GM12878 (cell line): ENCODE results near the gene C6orf89. TPM values are rescaled to one million over a fixed set of nuclear protein-coding genes. Genes with fewer than 3 reads are reported as not detected.

Source experiments
- ATAC-seq: fragments of 200-7000 bp; cut with Tn5 transposase; 3 replicates; pipeline ENCODE4 v1.9.1; 2020; ENCODE audit warnings: mild to moderate bottlenecking, moderate library complexity
- BruUV-seq: library from RNA; stranded (reverse); fragments of 400-500 nt; replicated peaks from 2 replicates; lab custom pipeline; 2021; lab: Mats Ljungman, UMichigan
- CTCF ChIA-PET: fragments of 300-600 bp; sonication (Branson Sonifier 250); formaldehyde crosslinking; extraction: SDS; loops from one replicate; lab custom pipeline; 2021; ENCODE audit warnings: inconsistent platforms; lab: Yijun Ruan, JAX
- POLR2A ChIA-PET: fragments of 350-600 bp; formaldehyde crosslinking; extraction: SDS; loops from one replicate; lab custom pipeline; 2021; ENCODE audit warnings: inconsistent platforms; lab: Charles Lee
- RAD21 ChIA-PET: fragments of 300-600 bp; sonication (Branson Sonifier 250); formaldehyde crosslinking; loops from one replicate; lab custom pipeline; 2023; ENCODE audit warnings: antibody characterized with exemption; ENCODE audit not compliant: unreplicated experiment; lab: Charles Lee
- SMC1A ChIA-PET: fragments of 300-600 bp; sonication (Branson Sonifier 250); formaldehyde crosslinking; loops from one replicate; lab custom pipeline; 2023; ENCODE audit not compliant: unreplicated experiment, uncharacterized antibody; lab: Charles Lee
- DNase-seq: peaks from one replicate; pipeline ENCODE4 v3.0.0-alpha.2; 2011; ENCODE audit warnings: low read depth, low spot score
- FAIRE-seq: peaks from 3 replicates; lab custom pipeline; 2011; peaks lifted over from hg19 to GRCh38; lab: Jason Lieb, UNC
- H2AFZ ChIP-seq: 2 replicates; pipeline ENCODE4 v1.6.0; 2011; ENCODE audit warnings: low read depth, low read length, control low read depth; ENCODE audit not compliant: control insufficient read depth
- H3K27ac ChIP-seq: 2 replicates; pipeline ENCODE4 v1.5.1; 2011; ENCODE audit warnings: control low read depth; ENCODE audit not compliant: control insufficient read depth, insufficient read depth
- H3K27me3 ChIP-seq, 2 experiments: replicated peaks in 1 of 2; 2 replicates each; pipeline versions ENCODE4 v1.6.0 to v1.6.1; 2011; ENCODE audit warnings: low read length in 1 of 2; ENCODE audit not compliant: control insufficient read depth in 2 of 2, insufficient read depth in 2 of 2
- H3K36me3 ChIP-seq, 2 experiments: 2 replicates each; pipeline ENCODE4 v1.5.1; 2011; ENCODE audit warnings: low read length in 1 of 2; ENCODE audit not compliant: control insufficient read depth in 2 of 2, insufficient read depth in 2 of 2
- H3K4me1 ChIP-seq: 2 replicates; pipeline ENCODE4 v1.6.1; 2011; ENCODE audit warnings: mild to moderate bottlenecking, low read length, moderate library complexity, mixed read lengths; ENCODE audit not compliant: control insufficient read depth, insufficient read depth
- H3K4me2 ChIP-seq: 2 replicates; pipeline ENCODE4 v1.6.0; 2011; ENCODE audit warnings: control low read depth; ENCODE audit not compliant: control insufficient read depth, insufficient read depth
- H3K4me3 ChIP-seq: fragments of 200-600 bp; sonication (generic); 2 replicates; pipeline ENCODE4 v1.5.1; 2016
- H3K79me2 ChIP-seq: 2 replicates; pipeline ENCODE4 v1.6.0; 2011; ENCODE audit warnings: low read length; ENCODE audit not compliant: control insufficient read depth, insufficient read depth
- H3K9ac ChIP-seq: 2 replicates; pipeline ENCODE4 v1.8.0; 2011; ENCODE audit warnings: low read length, control low read depth, mixed read lengths; ENCODE audit not compliant: control insufficient read depth, insufficient read depth
- H3K9me3 ChIP-seq: replicated peaks from 3 replicates; pipeline ENCODE4 v1.5.1; 2011; ENCODE audit warnings: mild to moderate bottlenecking, low read length; ENCODE audit not compliant: control insufficient read depth, insufficient read depth
- H4K20me1 ChIP-seq: 2 replicates; pipeline ENCODE4 v1.6.0; 2011; ENCODE audit not compliant: control insufficient read depth, insufficient read depth
- CHD2 ChIP-seq: IDR thresholded peaks from 2 replicates; pipeline ENCODE4 v1.6.1; 2011; ENCODE audit warnings: low read depth, low read length, improper control_type of control experiment, borderline replicate concordance
- CREM ChIP-seq: IDR thresholded peaks from 2 replicates; pipeline ENCODE4 v1.6.1; 2014; ENCODE audit warnings: antibody characterized with exemption, low read depth
- POLR2A ChIP-seq: IDR thresholded peaks from 2 replicates; pipeline ENCODE4 v1.6.1; 2011; ENCODE audit warnings: low read depth, mild to moderate bottlenecking, low read length
- RB1 ChIP-seq: fragments of 450-650 bp; formaldehyde crosslinking; IDR thresholded peaks from 2 replicates; pipeline ENCODE4 v1.6.1; 2017; ENCODE audit warnings: mild to moderate bottlenecking, borderline replicate concordance
- SMARCA5 ChIP-seq: fragments of 450-650 bp; IDR thresholded peaks from 2 replicates; pipeline ENCODE4 v1.6.1; 2017; ENCODE audit warnings: mild to moderate bottlenecking
- TAF1 ChIP-seq: IDR thresholded peaks from 2 replicates; pipeline ENCODE4 v1.6.1; 2011; ENCODE audit warnings: mild to moderate bottlenecking, low read depth, low read length, borderline replicate concordance
- WGBS: methylation state at CpG from one replicate; pipeline ENCODE4 v1.1.6; 2016; ENCODE audit warnings: low lambda C conversion rate; ENCODE audit not compliant: insufficient replicate concordance, insufficient coverage; ENCODE audit errors: missing lambda C conversion rate; 5-methylcytosine and 5-hydroxymethylcytosine counted together
- in situ Hi-C: fragments of 300-500 bp; cut with MboI; formaldehyde crosslinking; loops from 9 replicates; pipeline ENCODE4 v1.14.3; 2018; ENCODE audit warnings: mixed read lengths
- intact Hi-C: fragments of 100-400 bp; cut with micrococcal nuclease; formaldehyde crosslinking; loops from one replicate; pipeline ENCODE4 v1.14.2; 2022; ENCODE audit not compliant: unreplicated experiment
- polyA plus RNA-seq, 11 experiments: library from polyadenylated mRNA; depleted of rRNA in 4 of 11; unstranded in 6 of 11; stranded (reverse) in 5 of 11; fragments of >200 nt; fragmentation: Nextera tagmentation in 4 of 11; fragmentation: Illumina TruSeq in 1 of 11; extraction: Ambion mirVana in 4 of 11; extraction: Trizol in 1 of 11; gene quantifications; 1 replicate in 1 of 11; 2 replicates in 10 of 11; pipeline versions ENCODE4 v1.2.1 to v1.2.3, GENCODE V29; 2011 to 2016; ENCODE audit warnings: inconsistent platforms in 2 of 11, missing spikeins in 2 of 11, low read depth in 1 of 11
- total RNA-seq, 4 experiments: library from RNA; depleted of rRNA in 3 of 4; stranded (reverse); fragments of >200 nt in 3 of 4; fragmentation: Illumina TruSeq in 1 of 4; extraction: Trizol in 1 of 4; gene quantifications; 2 replicates each; pipeline versions ENCODE4 v1.2.1 to v1.2.3, GENCODE V29; 2013 to 2021
- TF ChIP-seq, protein P1 (sequence below): fragments of 450-650 bp; IDR thresholded peaks from 2 replicates; pipeline ENCODE4 v1.6.1; 2017; ENCODE audit warnings: mild to moderate bottlenecking, moderate library complexity
- TF ChIP-seq, protein P2 (sequence below): IDR thresholded peaks from 2 replicates; pipeline ENCODE4 v1.6.1; 2012; ENCODE audit warnings: low read length, inconsistent platforms

C6orf89 gene
- total and polyA plus RNA-seq, 10 of the 15 experiments (the other 5 are each of a cell fraction or from before 2014, with no cell fraction given) = 10.8 to 42.7 (median 28.6) TPM

- Histone ChIP-seq H3K27me3 (no peaks in the 10 kb centered on the region), H3K4me1 (no peaks in the 10 kb centered on the region), H3K79me2 (peaks cover 14% of the 10 kb centered on the region), H3K4me2 (no peak overlapping the region; the same call in 1 of the 2 replicates), H4K20me1 (no peaks in the 10 kb centered on the region), H3K9ac (no peak overlapping the region), H3K27ac (no peak overlapping the region), H2AFZ (peak overlapping the region; percentile 95), H3K4me3 (no peak overlapping the region), H3K9me3 (no peaks in the 10 kb centered on the region), H3K36me3 (no peaks in the 10 kb centered on the region)
- no TSS peak for BruUV-seq
- FAIRE-seq (no peak), ATAC-seq (no peak), DNase-seq (no peak)
- intact Hi-C loops (loop anchor here (1.0 to 5.0 kb wide), 4 partner anchors 43 to 326 kb away; partner anchors contain the start of gene PIM1), in situ Hi-C loops (loop anchor here (5.0 kb wide), 1 partner anchor 323 kb away; no protein-coding TSS in a partner anchor)
- CTCF ChIA-PET = interaction anchor here (0.8 to 6.8 kb wide), 24 partner anchors 11 to 327 kb away, joined by 3 to 118 read pairs (median 4); partner anchors contain the start of genes FGD2, MTCH1, PI16 and PIM1
- TF ChIP-seq, protein P1, sequence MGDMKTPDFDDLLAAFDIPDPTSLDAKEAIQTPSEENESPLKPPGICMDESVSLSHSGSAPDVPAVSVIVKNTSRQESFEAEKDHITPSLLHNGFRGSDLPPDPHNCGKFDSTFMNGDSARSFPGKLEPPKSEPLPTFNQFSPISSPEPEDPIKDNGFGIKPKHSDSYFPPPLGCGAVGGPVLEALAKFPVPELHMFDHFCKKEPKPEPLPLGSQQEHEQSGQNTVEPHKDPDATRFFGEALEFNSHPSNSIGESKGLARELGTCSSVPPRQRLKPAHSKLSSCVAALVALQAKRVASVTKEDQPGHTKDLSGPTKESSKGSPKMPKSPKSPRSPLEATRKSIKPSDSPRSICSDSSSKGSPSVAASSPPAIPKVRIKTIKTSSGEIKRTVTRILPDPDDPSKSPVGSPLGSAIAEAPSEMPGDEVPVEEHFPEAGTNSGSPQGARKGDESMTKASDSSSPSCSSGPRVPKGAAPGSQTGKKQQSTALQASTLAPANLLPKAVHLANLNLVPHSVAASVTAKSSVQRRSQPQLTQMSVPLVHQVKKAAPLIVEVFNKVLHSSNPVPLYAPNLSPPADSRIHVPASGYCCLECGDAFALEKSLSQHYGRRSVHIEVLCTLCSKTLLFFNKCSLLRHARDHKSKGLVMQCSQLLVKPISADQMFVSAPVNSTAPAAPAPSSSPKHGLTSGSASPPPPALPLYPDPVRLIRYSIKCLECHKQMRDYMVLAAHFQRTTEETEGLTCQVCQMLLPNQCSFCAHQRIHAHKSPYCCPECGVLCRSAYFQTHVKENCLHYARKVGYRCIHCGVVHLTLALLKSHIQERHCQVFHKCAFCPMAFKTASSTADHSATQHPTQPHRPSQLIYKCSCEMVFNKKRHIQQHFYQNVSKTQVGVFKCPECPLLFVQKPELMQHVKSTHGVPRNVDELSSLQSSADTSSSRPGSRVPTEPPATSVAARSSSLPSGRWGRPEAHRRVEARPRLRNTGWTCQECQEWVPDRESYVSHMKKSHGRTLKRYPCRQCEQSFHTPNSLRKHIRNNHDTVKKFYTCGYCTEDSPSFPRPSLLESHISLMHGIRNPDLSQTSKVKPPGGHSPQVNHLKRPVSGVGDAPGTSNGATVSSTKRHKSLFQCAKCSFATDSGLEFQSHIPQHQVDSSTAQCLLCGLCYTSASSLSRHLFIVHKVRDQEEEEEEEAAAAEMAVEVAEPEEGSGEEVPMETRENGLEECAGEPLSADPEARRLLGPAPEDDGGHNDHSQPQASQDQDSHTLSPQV = peak; percentile 45; the same call in 1 of the 2 replicates
- TF ChIP-seq, protein P2, sequence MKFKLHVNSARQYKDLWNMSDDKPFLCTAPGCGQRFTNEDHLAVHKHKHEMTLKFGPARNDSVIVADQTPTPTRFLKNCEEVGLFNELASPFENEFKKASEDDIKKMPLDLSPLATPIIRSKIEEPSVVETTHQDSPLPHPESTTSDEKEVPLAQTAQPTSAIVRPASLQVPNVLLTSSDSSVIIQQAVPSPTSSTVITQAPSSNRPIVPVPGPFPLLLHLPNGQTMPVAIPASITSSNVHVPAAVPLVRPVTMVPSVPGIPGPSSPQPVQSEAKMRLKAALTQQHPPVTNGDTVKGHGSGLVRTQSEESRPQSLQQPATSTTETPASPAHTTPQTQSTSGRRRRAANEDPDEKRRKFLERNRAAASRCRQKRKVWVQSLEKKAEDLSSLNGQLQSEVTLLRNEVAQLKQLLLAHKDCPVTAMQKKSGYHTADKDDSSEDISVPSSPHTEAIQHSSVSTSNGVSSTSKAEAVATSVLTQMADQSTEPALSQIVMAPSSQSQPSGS = no peak
- TF ChIP-seq CREM = no peak
- TF ChIP-seq TAF1 = no peak
- TF ChIP-seq CHD2 = no peak
- TF ChIP-seq POLR2A = no peak
- no peak for TF ChIP-seq RB1
- TF ChIP-seq SMARCA5 = no peak
- RAD21 ChIA-PET = interaction anchor here (0.9 to 5.3 kb wide), 10 partner anchors 9 to 382 kb away, joined by 3 to 54 read pairs (median 4); partner anchors contain the start of genes MTCH1 and PPIL1
- 98% methylated on average over 3 of the region's 3 CpGs for WGBS
- POLR2A ChIA-PET = interaction anchor here (1.4 to 1.9 kb wide), 4 partner anchors 10 to 286 kb away, joined by 4 to 19 read pairs (median 6); partner anchors contain the start of genes MTCH1 and PPIL1
- SMC1A ChIA-PET = interaction anchor here (0.6 to 5.3 kb wide), 14 partner anchors 10 to 1896 kb away, joined by 3 to 52 read pairs (median 4); partner anchors contain the start of genes MTCH1 and PPIL1
Measured at GRCh38 chr6:36884610-36885009, 1.1 kb upstream of the C6orf89 start.
